Tibial nerve (tissue), 4 donors: ENCODE data around the gene SERPINB2. TPM values are rescaled to one million over a fixed set of nuclear protein-coding genes. Genes with fewer than 3 reads are reported as not detected.

Experiments
- DNase-seq, 2 donors: peaks; one replicate each; pipeline ENCODE4 v3.0.0-alpha.2; 2019; ENCODE audit warnings: low spot score in 2 of 2
- H3K27ac ChIP-seq, 4 donors: fragments of 200-600 bp; sonication (generic) in 3 of 4; one replicate each; pipeline ENCODE4 v1.5.1; 2017 to 2019; ENCODE audit warnings: mild to moderate bottlenecking in 1 of 4
- H3K27me3 ChIP-seq, 2 donors: fragments of 200-600 bp; sonication (generic) in 1 of 2; one replicate each; pipeline versions ENCODE4 v1.5.1 to v1.6.0; 2017 to 2019
- H3K36me3 ChIP-seq, 3 donors: fragments of 200-600 bp; sonication (generic); one replicate each; pipeline ENCODE4 v1.5.1; 2018 to 2019
- H3K4me1 ChIP-seq, 4 donors: fragments of 200-600 bp; sonication (generic) in 3 of 4; one replicate each; pipeline ENCODE4 v1.5.1; 2017 to 2019
- H3K4me3 ChIP-seq, 4 donors: fragments of 200-600 bp; sonication (generic) in 3 of 4; one replicate each; pipeline ENCODE4 v1.5.1; 2017 to 2019; ENCODE audit warnings: mild to moderate bottlenecking in 1 of 4, moderate library complexity in 1 of 4
- H3K9me3 ChIP-seq, 4 donors: fragments of 200-600 bp; sonication (generic) in 3 of 4; one replicate each; pipeline ENCODE4 v1.5.1; 2017 to 2019
- EP300 ChIP-seq, 2 donors: sonication (generic); formaldehyde crosslinking; IDR thresholded peaks; one replicate each; pipeline ENCODE4 v1.6.1; 2017; ENCODE audit warnings: antibody characterized with exemption in 2 of 2, mild to moderate bottlenecking in 1 of 2
- POLR2A ChIP-seq, 2 donors: fragments of 450-650 bp; IDR thresholded peaks; one replicate each; pipeline ENCODE4 v1.6.1; 2017; ENCODE audit warnings: antibody characterized with exemption in 2 of 2, mild to moderate bottlenecking in 2 of 2, moderate library complexity in 2 of 2
- WGBS, 2 donors: methylation state at CpG; one replicate each; pipeline ENCODE4 v1.1.5; 2018; 5-methylcytosine and 5-hydroxymethylcytosine counted together
- total RNA-seq, 4 donors: library from RNA; depleted of rRNA; stranded (reverse); fragments of >200 nt; gene quantifications; one replicate each; pipeline ENCODE4 v1.1.0, GENCODE V29; 2016
- TF ChIP-seq, protein P1 (sequence below), 5 experiments: fragments of 200-600 bp in 3 of 5; fragments of 450-650 bp in 2 of 5; sonication (generic) in 3 of 5; IDR thresholded peaks; one replicate each; pipeline ENCODE4 v1.5.1; 2016 to 2019; ENCODE audit warnings: antibody characterized with exemption in 5 of 5, mild to moderate bottlenecking in 3 of 5, moderate library complexity in 2 of 5

SERPINB2 gene
- total RNA-seq, 4 donors from 2014 or later: not detected

DNA sequence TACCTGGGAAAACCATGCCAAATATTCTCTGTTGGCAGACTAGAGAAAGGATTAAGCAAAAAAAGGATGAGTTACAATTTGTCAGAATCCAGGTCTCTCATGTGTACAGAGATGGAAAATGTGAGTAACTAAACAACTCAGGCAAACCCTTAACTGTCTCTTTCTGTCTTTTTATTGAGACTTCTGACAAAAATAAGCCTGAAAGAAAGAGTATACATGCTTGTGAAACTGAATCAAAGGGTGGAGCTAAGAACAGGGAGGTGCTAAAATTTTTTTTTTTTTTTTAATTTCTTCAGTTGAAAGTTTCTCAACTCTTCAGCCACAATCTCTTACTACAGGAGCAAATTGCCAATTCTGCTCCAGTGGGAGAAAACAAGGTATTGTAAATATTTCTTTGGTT, 20.2 kb downstream of the SERPINB2 start, which contains the start of gene SERPINB10:
TSS of gene SERPINB10 (plus strand) at position 295 of the 400 bp plus-strand sequence. CDS start 7,553 bp downstream, outside the sequence.
- Histone ChIP-seq H3K27ac (no peak within 1 kb of the TSS), H3K36me3 (no peaks in the 10 kb centered on the region), H3K9me3 (no peaks in the 10 kb centered on the region), H3K4me1 (no peaks in the 10 kb centered on the region), H3K4me3 (no peak within 1 kb of the TSS), H3K27me3 (no peaks in the 10 kb centered on the region)
- no peak for DNase-seq
- TF ChIP-seq, protein P1, sequence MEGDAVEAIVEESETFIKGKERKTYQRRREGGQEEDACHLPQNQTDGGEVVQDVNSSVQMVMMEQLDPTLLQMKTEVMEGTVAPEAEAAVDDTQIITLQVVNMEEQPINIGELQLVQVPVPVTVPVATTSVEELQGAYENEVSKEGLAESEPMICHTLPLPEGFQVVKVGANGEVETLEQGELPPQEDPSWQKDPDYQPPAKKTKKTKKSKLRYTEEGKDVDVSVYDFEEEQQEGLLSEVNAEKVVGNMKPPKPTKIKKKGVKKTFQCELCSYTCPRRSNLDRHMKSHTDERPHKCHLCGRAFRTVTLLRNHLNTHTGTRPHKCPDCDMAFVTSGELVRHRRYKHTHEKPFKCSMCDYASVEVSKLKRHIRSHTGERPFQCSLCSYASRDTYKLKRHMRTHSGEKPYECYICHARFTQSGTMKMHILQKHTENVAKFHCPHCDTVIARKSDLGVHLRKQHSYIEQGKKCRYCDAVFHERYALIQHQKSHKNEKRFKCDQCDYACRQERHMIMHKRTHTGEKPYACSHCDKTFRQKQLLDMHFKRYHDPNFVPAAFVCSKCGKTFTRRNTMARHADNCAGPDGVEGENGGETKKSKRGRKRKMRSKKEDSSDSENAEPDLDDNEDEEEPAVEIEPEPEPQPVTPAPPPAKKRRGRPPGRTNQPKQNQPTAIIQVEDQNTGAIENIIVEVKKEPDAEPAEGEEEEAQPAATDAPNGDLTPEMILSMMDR (IDR thresholded peaks at IDR 0.05): no peak
- no peak for TF ChIP-seq EP300 (IDR thresholded peaks at IDR 0.05)
- TF ChIP-seq POLR2A (IDR thresholded peaks at IDR 0.05): no peak

DNA sequence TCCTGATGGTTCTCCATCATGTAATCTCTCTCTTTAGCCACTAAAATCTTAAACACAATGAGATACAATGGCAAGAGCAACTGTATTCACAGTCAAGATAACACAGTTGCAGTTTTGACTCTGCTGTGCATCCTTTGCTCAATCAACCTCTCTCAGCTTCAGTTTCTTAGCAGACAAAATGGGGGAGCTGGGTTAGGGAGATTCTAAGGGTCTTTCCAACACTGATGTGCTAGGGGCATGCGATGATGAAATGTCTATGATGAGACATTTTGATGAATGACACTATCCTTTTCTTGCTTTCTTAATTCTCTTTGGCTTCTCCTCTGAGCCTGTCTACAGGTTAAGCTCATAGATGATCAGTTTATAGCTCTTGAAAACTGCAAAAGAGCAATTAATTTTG, 21.4 kb downstream of the SERPINB2 start:
- TF ChIP-seq POLR2A (IDR thresholded peaks at IDR 0.05): no peak
- no peak for TF ChIP-seq EP300 (IDR thresholded peaks at IDR 0.05)
- TF ChIP-seq, protein P1 (IDR thresholded peaks at IDR 0.05): no peak
- Histone ChIP-seq H3K27ac (no peak overlapping the region), H3K9me3 (no peaks in the 10 kb centered on the region), H3K4me3 (no peak overlapping the region), H3K4me1 (no peaks in the 10 kb centered on the region), H3K27me3 (no peaks in the 10 kb centered on the region), H3K36me3 (no peaks in the 10 kb centered on the region)
- WGBS, 2 donors: 87 to 100% methylated on average over 1 of the region's 1 CpG
- DNase-seq: no peak

DNA sequence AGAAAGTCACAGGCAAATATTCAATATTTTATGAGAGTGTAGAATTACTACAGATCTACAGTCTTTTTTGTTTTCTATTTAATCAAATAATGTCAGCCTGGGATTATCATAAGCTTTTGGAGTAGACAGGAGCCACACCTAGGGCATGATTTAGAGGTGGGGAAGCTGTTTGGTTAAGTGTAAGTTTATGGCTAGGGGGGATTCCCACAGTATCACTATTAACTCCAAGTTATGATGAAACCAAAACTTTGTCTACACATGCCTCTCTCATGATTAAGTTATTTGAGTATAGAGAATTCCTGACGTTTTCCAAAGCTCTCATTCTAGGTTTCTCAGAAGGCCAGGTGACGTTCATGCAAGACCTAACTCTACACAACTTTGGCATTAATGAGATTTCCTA, 22.4 kb downstream of the SERPINB2 start:
- no peaks in the 10 kb centered on the region for H3K36me3 ChIP-seq

DNA sequence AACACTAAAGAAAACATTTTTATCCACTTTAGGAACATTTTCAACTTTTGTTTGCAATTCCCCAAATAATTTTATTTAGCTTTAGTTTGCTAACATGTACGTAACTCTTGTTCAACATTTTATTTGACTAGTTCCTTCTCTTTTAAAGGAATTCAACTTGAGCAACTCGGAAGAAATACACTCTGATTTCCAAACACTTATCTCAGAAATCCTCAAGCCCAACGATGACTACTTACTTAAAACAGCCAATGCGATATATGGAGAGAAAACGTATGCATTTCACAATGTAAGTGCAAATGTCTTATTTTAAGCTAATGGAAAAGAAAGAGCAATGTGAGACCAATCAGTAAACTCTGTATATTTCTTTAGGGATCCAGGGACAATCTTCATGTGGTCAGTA, 30.3 kb downstream of the SERPINB2 start:
- WGBS, 2 donors: 85 to 89% methylated on average over 5 of the region's 5 CpGs
- TF ChIP-seq POLR2A (IDR thresholded peaks at IDR 0.05) (no peak), EP300 (IDR thresholded peaks at IDR 0.05) (no peak)
- TF ChIP-seq, protein P1 (IDR thresholded peaks at IDR 0.05): no peak
- no peaks in the 10 kb centered on the region for H3K27me3 ChIP-seq
- no peaks in the 10 kb centered on the region for H3K4me1 ChIP-seq
- H3K27ac ChIP-seq: no peak overlapping the region
- DNase-seq: no peak
- no peaks in the 10 kb centered on the region for H3K9me3 ChIP-seq
- no peaks in the 10 kb centered on the region for H3K36me3 ChIP-seq
- no peak overlapping the region for H3K4me3 ChIP-seq

More for the DNA sequence above, 22.4 kb downstream of the SERPINB2 start:
- no peaks in the 10 kb centered on the region for H3K4me1 ChIP-seq
- no peak overlapping the region for H3K4me3 ChIP-seq
- H3K27me3 ChIP-seq: no peaks in the 10 kb centered on the region
- no peak overlapping the region for H3K27ac ChIP-seq
- 74 to 75% methylated on average over 2 of the region's 2 CpGs for WGBS, 2 donors
- no peaks in the 10 kb centered on the region for H3K9me3 ChIP-seq
- no peak for DNase-seq
- TF ChIP-seq POLR2A (IDR thresholded peaks at IDR 0.05): no peak

DNA sequence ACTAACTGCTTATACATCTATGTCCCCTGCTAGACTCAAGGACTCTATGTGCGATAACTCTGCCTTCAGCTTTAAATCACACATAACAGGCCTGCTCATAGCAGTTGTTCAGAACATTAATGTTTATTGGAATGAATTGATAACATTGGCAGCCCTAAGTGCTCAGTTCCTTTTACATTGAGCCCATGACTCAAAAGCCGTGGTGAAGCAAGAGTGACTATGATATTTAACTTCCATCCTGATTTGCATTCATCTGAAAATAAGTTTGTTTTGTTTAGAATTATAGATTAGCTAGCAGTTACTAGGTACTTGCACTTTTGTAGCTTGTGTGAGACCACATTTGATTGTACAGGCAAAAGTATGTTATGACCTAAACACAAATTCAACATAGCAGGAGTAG, 34.5 kb downstream of the SERPINB2 start:
- Histone ChIP-seq H3K4me3 (no peak overlapping the region), H3K36me3 (no peaks in the 10 kb centered on the region), H3K27ac (no peak overlapping the region), H3K9me3 (no peaks in the 10 kb centered on the region), H3K27me3 (no peaks in the 10 kb centered on the region), H3K4me1 (no peaks in the 10 kb centered on the region)
- DNase-seq: no peak
- TF ChIP-seq POLR2A (IDR thresholded peaks at IDR 0.05): no peak
- WGBS, 2 donors: 91 to 93% methylated on average over 2 of the region's 2 CpGs

DNA sequence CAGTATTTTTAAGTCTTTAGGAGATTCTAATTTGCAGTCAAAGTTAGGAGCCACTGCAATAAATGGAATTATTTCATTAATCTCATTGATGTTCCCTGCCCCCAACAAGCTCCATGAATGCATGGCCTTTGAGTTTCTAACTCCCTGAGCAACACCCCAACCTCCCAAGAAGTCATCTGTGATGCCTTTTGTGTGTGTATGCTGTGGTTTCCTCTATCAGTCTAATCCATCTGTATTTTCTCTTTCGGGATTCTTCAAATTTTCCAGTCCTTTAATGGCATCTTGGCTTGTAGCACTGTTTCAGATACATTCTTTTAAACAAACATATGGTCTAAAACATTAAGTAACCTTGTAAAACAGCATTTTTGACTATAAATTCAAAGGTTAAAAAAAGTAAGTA, 37.0 kb downstream of the SERPINB2 start:
- Histone ChIP-seq H3K27ac (no peak overlapping the region), H3K27me3 (no peaks in the 10 kb centered on the region), H3K4me3 (no peak overlapping the region), H3K9me3 (no peaks in the 10 kb centered on the region), H3K36me3 (no peaks in the 10 kb centered on the region), H3K4me1 (no peaks in the 10 kb centered on the region)
- WGBS, 2 donors: 41 to 48% methylated on average over 1 of the region's 1 CpG
- TF ChIP-seq EP300 (IDR thresholded peaks at IDR 0.05) (no peak), POLR2A (IDR thresholded peaks at IDR 0.05) (no peak)
- TF ChIP-seq, protein P1 (IDR thresholded peaks at IDR 0.05): no peak
- no peak for DNase-seq
